ELF-1 (cell line): Measurements from ENCODE around the gene SH2D3A.

Experiments used
- DNase-seq: peaks from one replicate; pipeline ENCODE4 v3.0.0-alpha.2; 2016; ENCODE audit warnings: low read depth, low spot score

Gene SH2D3A

DNA sequence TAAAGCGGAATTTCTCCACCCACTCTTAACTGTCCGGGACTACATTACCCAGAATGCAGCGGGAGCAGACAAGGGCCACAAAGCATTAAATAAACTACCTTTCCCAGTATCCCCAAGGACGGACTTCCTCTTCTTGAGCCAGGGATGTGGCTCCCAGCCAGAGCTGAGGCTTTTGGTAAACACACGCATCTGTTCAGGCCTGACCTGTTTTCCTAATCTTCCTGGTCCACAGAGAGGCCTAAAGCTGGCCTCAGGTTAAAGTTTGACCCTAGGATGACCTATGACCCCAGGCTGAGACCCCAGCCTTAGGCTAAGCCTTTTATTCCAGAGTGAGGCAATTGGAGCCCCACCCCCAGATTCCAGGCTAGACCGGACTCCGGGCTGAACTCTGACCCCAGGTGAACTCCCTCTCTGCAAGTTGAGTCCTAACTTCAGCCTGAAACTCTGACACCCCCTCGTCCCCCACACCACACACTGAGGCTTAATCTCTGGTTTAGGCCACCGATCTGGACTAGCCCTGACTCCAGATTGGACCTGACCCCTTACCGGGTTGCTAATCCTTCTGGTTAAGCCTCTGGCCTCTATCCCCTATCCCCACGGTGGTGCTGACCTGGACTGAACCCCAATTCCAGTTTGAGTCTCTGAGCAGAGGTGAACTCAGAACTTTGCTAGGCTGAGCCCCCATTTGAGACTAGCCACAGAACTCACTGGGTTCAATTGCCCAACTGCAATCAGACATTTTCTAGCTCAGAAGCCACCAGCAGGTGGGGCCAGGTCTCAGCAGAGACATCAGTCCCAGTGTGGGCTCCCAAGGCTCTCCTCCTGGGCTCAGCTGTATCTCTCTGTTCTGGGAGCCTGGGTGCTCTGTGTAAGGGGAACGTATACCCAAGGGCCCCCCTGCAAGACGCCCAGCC, 29.1 kb downstream of the SH2D3A start:
- peak; percentile 92 for DNase-seq

DNA sequence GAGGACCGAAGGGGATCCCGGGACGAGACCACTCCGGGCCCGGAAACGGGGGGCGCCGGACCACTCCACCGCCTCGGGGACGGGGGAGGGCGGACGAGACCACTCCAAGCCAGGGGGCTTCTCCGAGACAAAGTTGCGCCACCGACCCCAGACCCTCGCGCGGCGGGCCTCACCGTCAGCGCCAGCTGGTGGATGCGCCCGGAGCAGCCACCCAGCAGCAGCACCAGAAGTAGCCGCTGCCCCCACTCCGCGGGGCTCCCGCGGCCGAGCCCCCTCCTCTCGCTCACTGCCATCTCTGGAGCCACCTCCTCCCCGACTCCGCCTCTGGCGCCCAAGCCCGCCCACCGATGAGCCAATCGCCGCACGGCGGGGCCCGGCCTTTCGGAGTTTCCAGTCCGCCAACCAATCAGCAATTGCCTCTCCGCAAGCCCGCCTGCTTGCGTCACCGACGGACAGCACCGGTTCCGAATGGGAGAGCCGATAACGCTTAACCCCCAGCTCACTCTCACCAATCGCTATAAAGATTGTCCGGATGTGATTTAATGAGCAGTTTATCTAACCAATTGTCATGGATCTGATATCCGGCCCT, 29.9 kb downstream of the SH2D3A start, which contains the start of gene GPR108:
Gene GPR108, minus strand, starts transcription at position 297 of the 589 bp plus-strand sequence. Its CDS starts 4 bp downstream, at position 293.
- peak; percentile 100 for DNase-seq

DNA sequence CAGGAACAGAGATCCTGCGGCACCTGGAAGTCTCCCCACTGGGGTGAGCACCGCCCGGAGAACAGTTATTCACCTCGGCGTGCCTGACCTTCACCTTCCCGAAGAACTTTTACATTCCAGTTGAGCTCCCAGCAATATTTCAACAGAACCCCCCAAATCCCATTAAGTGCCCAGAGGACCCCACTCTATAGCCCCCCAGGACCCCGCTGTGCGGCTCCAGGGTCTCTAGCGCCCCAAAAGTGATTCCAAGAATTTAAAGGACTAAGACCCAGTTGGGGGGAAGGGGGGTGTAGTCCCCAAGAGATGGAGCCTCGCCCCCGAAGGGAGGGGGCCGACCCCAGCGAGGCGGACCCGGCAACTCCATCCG, 30.3 kb downstream of the SH2D3A start:
- DNase-seq: no peak

DNA sequence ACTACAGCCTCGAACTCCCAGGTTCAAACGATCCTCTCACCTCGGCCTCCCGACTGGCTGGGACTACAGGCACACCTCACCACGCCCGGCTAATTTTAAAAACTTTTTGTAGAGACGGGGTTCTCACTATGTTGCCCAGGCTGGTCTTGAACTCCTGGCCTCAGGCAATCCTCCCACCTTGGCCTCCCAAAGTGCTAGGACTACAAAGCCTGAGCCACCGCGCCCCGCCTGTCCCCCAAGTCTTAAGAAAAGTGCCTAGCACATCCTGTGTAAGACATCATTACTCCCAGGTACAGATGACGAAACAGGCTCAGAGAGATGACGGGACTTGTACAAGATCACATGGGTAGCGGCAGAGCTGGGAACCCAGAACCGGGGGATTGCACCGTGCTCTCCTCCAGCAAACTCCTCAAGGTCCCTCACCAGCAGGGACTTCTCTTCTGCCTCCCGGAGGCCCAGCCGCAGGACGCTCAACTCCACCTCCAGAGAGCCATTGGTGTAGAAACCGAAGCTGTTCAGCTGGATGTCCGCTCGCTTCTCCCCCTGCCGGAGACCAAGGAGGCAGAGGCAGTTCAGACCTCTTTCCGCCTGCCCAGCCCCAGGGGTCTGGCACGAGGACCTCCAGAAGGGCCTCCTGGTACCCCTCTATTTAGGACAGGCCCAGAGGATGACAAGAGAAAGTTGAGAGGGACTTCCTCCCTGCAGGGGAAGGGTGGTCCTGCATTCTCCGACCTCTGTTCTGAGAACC, 30.9 kb downstream of the SH2D3A start:
- peak; percentile 90 for DNase-seq

DNA sequence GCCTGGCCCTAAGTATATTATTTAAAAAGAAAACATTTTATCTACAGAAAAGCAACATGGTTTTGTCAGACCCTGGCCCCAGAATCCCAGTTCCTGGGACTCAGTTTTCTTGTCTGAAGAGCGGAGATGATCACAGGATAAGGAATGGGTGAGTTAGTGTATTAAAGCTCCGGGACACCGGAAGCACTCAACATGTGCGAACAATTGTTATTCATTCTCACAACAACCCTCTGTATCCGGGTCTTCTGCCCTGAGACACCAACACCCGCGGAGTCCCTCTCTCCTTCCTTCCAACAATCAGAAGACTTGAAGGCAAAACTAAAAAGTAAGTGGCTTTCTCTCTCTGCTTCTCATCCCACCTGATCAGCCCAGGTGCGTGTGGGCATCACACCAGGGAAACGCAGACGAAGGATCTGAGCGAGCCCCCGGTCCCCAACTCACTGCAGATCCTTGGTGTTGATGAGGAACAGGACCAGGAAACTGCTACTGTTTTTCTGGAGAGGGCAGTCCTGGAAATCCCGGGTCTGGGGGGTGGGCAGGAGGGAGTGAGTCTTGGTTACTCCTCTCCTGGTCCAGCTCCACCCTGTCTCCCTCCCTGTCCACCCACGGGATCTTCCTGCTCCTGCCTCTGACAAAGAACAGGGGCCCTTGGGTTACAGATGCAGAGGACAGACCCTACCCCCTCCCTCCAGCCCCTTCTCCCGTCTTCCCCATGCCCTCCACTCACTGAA, 31.9 kb downstream of the SH2D3A start:
- peak; percentile 44 for DNase-seq

DNA sequence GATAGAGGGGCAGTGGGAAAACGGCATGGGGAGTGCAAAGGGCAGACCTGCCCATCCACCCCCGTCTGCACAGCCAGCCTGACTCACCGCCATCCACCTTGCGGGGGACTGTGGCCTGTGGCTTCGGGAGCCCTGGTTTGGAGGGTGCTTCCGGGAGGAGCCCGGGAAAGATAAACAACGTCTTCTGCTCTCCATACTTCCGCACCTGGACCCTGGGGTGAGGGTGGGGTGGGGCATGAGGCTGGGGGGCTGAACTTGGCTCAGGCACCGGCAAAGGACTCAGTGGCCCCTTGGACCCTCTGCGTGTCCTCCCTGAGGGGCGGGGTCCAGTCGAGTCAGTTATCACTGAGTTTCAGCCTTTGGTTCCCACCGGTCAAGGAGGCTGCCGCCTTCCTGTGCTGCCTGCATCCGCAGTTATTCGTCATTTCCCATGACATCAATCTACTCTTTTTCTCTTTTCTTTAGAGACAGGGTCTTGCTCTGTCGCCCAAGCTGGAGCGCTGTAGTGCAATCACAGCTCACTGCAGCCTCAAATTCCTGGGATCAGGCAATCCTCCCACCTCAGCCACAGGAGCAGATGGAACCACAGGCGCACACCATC, 33.0 kb downstream of the SH2D3A start:
- DNase-seq: no peak

DNA sequence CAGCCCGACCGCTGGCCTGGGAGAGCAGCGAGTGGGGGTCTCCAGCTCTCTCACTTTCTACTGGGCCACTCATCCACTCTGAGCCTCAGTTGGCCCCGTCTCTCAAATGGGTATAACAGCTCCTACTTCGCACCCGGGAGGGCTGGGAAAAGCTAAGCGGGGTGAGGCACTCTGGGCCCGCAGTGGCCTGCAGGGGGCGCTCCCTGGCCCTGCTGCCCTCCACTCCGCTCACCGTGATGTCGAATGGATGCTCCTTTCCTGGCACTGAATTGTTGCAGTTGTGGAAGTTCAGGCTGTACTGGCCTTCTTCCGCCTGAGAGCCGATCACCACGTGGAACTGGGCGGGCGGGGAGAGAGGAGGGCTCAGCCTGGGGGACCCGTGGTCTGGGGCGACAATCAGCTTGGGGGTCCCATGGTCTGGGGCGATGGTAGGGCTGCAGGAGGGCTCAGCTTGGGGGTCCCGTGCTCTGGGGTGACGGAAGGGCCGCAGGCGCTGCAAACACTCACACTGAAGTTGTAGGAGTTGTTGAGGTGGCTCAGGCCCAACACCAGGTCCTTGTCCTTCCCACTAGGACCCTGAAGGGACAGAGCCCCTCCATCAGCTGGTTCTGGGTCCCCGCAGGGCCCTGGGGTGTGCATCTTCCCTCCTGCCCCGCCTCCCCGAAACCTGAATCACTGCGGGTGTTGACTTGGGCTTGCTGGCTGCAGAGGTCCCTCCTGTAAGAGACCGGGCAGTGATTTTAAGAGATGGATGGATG, 33.7 kb downstream of the SH2D3A start:
- DNase-seq: peak; percentile 41

DNA sequence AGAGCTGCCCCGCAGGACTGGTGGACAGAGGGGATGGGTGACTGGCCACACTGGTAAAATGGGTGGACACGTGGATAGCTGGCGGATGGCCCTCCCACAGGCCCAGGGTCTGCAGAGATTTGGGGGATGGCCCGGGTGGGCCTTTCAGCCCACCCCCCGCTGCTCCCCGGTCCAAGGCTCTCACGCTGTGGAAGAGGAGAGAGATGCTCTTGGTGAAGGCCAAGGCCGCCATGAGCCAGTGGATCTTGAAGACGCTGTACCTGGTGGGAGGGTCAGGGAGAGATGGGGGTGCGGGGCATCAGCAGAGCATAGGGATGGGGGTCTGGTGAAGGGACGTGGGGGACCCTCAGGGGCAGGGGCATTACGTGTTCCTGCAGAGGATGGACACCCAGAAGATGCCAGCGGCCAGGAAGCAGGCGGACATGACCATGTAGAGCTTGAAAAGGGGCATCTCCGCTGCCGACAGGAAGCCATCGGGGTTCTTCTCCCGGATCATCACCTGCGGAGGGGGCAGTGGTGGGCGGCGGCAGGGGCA, 34.4 kb downstream of the SH2D3A start:
- DNase-seq: no peak

DNA sequence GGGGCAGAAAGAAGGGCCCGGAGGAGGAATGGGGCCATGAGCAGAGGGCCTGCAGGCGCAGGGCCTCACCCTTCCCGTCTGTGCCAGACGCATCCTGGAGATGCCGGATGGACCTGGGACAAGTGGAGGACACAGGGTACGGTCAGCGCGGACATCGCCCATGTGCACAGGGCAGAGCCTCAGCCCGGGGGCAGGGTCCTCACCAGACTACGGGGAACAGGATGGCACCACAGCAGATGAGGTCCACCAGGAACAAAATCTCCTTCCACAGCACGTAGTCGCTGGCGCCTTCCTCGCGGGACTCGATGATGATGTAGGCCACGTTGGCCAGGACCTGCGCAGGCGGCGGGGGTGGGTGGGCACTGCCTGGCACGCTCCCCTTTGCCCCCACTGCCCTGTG, 35.4 kb downstream of the SH2D3A start:
- DNase-seq: no peak

DNA sequence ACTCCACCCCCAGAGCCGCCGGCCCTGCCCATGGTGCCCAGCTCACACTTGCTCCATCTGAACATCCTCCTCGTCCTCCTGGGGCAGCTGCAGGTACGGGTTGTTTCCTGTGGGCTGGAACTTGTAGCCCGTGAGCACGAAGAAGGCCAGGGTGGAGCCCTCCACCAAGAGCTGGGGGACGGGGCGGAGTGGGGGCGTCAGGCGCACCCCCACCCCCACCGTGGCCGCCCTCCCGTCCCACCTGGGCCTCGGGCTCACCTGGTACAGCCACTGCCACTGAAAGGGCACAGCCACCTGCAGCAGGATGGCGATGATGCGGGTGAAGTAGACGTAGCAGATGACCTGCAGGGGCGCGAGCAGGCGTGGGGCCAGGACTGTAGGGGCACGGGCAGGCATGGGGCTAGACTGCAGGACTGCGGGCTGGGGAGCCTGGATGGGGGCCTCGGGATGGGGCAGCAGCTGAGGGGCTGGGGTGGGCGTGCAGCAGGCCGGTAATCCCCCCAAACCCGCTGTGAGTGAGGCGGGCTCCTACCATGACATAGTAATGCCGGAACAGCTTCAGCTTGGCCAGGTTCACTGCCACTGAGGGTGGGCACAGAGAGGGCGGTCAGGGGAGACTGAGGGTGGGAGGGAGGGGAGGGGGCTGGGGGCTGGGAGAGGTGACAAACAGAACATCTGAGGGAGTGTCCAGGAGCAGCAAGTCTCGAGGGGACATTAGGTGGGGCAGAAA, 36.1 kb downstream of the SH2D3A start:
- DNase-seq: no peak

DNA sequence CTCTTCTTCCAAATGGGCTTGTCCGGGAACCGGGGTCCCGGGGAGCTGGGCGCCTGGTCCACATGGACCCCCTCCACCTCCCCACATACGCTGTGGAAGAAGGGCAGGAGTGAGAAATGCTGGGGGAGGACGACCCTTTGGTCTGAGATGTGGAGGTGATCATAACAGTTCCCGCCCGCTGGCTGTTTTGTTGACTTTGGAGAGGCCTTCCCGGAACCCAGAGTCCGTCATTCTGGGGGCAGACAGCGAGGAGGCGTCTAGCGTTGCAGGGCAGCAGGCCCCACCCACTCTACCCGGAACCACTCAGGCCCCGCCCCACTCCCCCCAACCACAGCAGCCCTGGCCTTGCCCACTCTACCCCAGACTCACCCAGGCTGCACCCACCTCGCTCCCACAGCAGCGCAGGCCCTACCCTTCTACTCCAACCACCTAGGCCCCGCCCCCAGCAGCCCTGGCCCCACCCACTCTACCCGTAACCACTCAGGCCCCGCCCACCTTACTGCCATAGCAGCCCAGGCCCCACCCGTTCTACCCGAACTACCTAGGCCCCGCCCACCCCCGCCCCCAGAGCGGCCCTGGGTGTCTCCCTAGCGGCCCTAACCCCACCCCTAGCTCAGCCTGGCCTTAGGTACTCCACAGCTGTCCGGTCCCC, 37.0 kb downstream of the SH2D3A start:
- DNase-seq: peak; percentile 57

DNA sequence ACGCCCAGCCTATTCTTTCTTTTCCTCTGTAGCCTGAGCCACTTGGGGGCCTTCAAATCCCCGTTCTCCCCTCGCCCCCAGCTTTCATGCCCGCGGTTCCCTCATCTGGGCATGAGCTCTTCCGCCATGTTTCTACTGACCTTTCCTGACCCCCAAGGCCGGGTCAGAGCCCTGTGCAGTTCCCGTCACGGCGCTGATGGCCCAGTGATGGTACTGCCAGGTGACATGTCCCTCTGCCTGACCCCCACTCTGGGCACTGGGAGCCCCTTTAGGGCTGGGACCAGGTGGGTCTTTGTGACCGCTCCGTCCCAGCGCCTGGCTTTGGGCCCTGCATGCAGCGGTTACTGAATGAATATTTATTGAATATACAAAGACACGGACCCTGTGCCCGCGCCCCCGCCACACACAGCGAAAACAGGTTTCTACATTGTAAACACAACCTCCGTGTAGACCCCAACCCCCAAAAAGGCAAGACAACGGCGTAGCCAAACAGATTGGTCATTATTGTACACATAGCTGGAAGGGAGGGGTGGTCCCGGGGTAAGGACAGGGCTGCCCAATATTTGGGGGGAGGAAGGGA, 37.6 kb downstream of the SH2D3A start:
- DNase-seq: no peak

DNA sequence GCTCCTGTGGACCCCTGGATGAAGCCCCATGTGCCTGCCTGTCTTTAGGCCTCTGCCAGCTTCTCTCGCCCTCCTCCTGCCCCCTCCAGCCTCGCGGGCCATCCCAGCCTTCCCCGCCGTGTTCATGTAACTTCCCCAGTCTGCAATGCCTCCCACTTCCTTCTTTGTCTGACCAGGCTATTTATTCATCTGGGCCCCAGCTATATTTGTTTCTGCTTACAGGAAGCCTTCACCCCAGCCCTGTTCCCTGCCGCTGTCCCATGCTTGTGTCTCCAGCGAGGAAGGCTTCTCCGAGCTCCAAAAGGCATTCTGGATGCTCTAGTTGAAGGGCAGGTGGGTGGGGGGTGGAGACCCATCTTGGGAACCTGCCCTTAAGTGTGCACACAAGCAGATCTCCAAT, 38.9 kb downstream of the SH2D3A start:
- no peak for DNase-seq

DNA sequence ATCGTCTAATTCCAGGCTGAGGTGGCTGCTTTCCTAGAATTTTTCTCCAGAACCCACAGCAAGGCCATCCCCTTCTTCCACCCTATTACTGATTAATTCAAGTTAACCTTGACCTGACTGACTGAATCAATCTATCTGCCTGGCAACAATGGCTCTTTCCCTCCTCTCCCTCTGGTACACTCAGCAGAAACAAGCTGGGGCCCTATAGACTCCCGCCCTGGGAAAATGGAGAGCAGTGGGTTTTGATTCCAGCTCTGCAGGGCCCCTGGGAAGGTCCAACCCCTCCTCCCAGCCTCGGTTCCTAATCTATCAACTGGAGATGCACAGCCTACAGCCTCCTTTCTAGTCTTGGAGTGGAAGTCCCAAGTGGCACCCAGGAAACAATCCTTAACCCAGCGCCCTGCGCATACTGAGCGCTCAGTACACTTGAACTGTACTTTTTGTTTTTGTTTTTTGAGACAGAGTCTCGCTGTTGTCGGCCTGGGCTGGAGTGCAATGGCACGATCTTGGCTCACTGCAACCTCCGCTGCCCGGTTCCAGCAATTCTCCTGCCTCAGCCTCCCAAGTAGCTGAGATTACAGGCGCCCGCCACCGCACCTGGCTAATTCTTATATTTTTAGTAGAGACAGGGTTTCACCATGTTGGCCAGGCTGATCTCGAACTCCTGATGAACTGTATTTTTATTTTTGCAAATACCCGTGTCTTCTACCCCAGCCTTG, 41.6 kb downstream of the SH2D3A start:
- no peak for DNase-seq

DNA sequence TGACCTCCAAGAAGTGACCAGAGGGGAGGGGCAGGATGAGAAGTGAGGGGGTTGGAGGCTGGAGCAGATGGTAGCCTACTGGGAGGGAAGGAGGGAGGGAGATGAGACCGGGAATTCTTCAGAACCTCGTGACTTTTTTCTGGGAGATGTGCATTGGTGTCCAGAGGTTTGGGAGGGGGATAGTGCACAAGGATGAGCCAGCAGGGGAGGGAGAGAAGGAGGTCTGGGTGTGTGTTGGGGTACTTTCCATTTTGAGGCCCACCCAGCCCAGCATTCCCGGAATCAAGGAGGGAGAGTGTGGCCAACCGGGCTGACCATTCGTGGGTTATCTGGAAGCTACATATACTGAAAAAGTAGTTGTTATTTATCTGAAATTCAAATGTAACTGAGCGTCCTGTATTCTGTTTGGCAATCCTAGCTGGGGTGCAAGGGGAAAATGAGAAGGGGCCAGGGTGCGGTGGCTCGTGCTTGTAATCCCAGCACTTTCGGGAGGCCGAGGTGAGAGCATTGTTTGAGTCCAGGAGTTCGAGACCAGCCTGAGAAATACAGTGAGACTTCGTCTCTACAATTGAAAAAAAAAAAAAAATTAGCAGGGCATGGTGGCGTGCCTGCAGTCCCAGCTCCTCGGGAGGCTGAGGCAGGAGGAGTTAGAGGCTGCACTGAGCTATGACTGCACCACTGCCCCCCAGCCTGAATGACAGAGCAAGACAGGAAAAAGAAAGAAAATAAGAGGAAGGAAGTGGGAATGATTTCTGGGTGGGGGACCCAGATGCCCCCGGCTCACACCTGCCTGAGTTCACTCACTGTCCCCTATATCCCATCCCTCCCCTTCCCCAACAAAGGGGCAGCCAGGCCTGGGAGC, 42.4 kb downstream of the SH2D3A start:
- DNase-seq: no peak

DNA sequence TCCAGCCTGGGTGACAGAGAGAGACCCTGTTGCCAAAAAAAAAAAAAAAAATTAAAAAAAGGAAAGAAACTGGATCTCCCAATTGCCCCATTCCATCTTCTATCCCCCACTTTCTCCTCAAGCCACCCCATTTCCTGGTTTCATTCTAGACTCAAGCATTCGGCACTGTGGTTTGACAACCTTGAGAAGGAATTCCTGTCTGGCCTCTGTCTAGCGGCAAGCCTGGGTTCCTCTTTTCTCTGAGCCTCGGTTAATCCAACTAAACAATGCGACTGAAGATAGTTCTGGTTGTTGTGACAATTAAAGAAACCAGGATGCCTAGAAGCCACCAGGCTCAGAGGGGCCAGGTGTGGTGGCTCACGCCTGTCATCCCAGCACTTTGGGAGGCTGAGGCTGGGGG, 43.5 kb downstream of the SH2D3A start:
- no peak for DNase-seq

DNA sequence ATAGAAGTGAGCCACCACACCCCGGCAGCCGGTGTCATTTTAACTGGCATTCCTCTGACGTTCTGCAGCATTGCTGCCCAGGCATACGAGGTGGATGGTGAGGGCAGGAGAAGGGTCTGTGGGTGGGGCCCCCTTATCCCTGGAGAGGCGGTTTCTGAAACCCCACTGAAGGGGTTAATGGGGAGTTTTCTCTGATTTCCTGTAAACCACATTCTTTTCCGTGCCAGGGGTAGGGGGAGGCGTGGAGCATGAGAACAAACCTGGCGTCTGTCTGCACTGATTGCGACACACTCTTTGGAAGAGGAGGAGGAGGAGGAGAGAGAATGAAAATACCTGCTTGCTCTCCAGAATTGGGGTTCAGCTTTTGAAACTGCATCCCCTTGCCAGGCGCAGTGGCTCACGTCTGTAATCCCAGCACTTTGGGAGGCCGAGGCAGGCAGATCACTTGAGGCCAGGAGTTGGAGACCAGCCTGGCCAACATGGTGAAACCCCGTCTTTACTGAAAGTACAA, 44.1 kb downstream of the SH2D3A start:
- no peak for DNase-seq
